Natural killer cell treated with Interleukin-12 subunit alpha and Interleukin-12 subunit beta and Interleukin-15 and Interleukin-18, amount 100 ng/mL, for 72 hours (primary cell): ENCODE data around the gene ARIH2. TPM values are rescaled to one million over a fixed set of nuclear protein-coding genes. Genes with fewer than 3 reads are reported as not detected.

ENCODE experiments used
- ATAC-seq, 2 donors: fragments of 150-1000 bp; cut with Tn5 transposase in 1 of 2; sonication (Bioruptor Pico), chemical (Tn5 transposase) in 1 of 2; 2 replicates each; pipeline ENCODE4 v1.10.0; 2021
- DNase-seq: peaks from one replicate; pipeline ENCODE4 v3.0.0; 2022; ENCODE audit warnings: low spot score
- H3K27ac Mint-ChIP-seq, 2 donors: 1 replicate in 1 of 2; 2 replicates in 1 of 2; pipeline ENCODE4 v1.8.0; 2022; ENCODE audit warnings: mixed read lengths in 2 of 2, mild to moderate bottlenecking in 1 of 2, moderate library complexity in 1 of 2
- H3K27me3 Mint-ChIP-seq, 2 donors: 1 replicate in 1 of 2; 2 replicates in 1 of 2; pipeline ENCODE4 v1.8.0; 2022; ENCODE audit warnings: mixed read lengths in 2 of 2
- H3K36me3 Mint-ChIP-seq: one replicate; pipeline ENCODE4 v1.8.0; 2022; ENCODE audit warnings: mixed read lengths
- H3K4me1 Mint-ChIP-seq, 2 donors: 1 replicate in 1 of 2; 2 replicates in 1 of 2; pipeline ENCODE4 v1.8.0; 2022; ENCODE audit warnings: low read depth in 2 of 2, mixed read lengths in 2 of 2, mild to moderate bottlenecking in 1 of 2
- H3K4me3 Mint-ChIP-seq: one replicate; pipeline ENCODE4 v1.8.0; 2022; ENCODE audit warnings: mixed read lengths
- H3K9me3 Mint-ChIP-seq: 2 replicates; pipeline ENCODE4 v1.8.0; 2022; ENCODE audit warnings: mixed read lengths
- total RNA-seq, 2 donors: library from RNA; stranded (reverse); gene quantifications; one replicate each; pipeline ENCODE4 v1.2.3, GENCODE V29; 2022

The ARIH2 gene
- total RNA-seq, 2 donors from 2014 or later: 141 to 238 TPM

GRCh38 chr3:48990636-48991469 is 72.2 kb downstream of the ARIH2 start:
- Mint-ChIP-seq H3K36me3 (no peaks in the 10 kb centered on the region), H3K4me1 (peaks cover 26 to 38% of the 10 kb centered on the region in 2 donors), H3K4me3 (peak overlapping the region; percentile 94), H3K27me3 (no peaks in the 10 kb centered on the region), H3K9me3 (no peaks in the 10 kb centered on the region), H3K27ac (peak overlapping the region; percentile 77 to 85)
- DNase-seq (no peak), ATAC-seq (peak; percentile 2 to 43)

- no peaks in the 10 kb centered on the region for H3K36me3 Mint-ChIP-seq
- H3K4me1 Mint-ChIP-seq: peaks cover 26 to 31% of the 10 kb centered on the region in 2 donors
- ATAC-seq: no peak
- no peaks in the 10 kb centered on the region for H3K27me3 Mint-ChIP-seq
- H3K9me3 Mint-ChIP-seq: no peaks in the 10 kb centered on the region
- H3K27ac Mint-ChIP-seq: peak overlapping the region; percentile 77 to 85
- DNase-seq: no peak
- H3K4me3 Mint-ChIP-seq: peak overlapping the region; percentile 94
Measured at GRCh38 chr3:48991851-48992545, 73.4 kb downstream of the ARIH2 start.

GRCh38 chr3:48993834-48994233 is 75.2 kb downstream of the ARIH2 start:
- no peak overlapping the region for H3K27ac Mint-ChIP-seq
- no peak for ATAC-seq

GRCh38 chr3:48996640-48997039 is 78.0 kb downstream of the ARIH2 start:
- DNase-seq: no peak
- H3K4me3 Mint-ChIP-seq: no peak overlapping the region
- no peak overlapping the region for H3K27ac Mint-ChIP-seq
- peaks cover 5 to 14% of the 10 kb centered on the region in 2 donors for H3K4me1 Mint-ChIP-seq
- no peaks in the 10 kb centered on the region for H3K36me3 Mint-ChIP-seq
- no peaks in the 10 kb centered on the region for H3K9me3 Mint-ChIP-seq
- no peak for ATAC-seq
- no peaks in the 10 kb centered on the region for H3K27me3 Mint-ChIP-seq

More at GRCh38 chr3:48993834-48994233, 75.2 kb downstream of the ARIH2 start:
- DNase-seq: no peak
- Mint-ChIP-seq H3K9me3 (no peaks in the 10 kb centered on the region), H3K27me3 (no peaks in the 10 kb centered on the region), H3K4me1 (peaks cover 19 to 27% of the 10 kb centered on the region in 2 donors), H3K36me3 (no peaks in the 10 kb centered on the region), H3K4me3 (no peak overlapping the region)

GRCh38 chr3:48997102-48997635 is 78.5 kb downstream of the ARIH2 start:
- Mint-ChIP-seq H3K36me3 (no peaks in the 10 kb centered on the region), H3K9me3 (no peaks in the 10 kb centered on the region), H3K4me1 (peaks cover under 1 to 10% of the 10 kb centered on the region in 2 donors), H3K4me3 (no peak overlapping the region), H3K27me3 (no peaks in the 10 kb centered on the region), H3K27ac (no peak overlapping the region)
- no peak for DNase-seq
- ATAC-seq: no peak

- ATAC-seq: no peak
- H3K27ac Mint-ChIP-seq: no peak overlapping the region
- H3K9me3 Mint-ChIP-seq: no peaks in the 10 kb centered on the region
- H3K36me3 Mint-ChIP-seq: no peaks in the 10 kb centered on the region
- no peak for DNase-seq
- H3K4me3 Mint-ChIP-seq: no peak overlapping the region
- peaks cover 0 to 10% of the 10 kb centered on the region in 2 donors for H3K4me1 Mint-ChIP-seq
- no peaks in the 10 kb centered on the region for H3K27me3 Mint-ChIP-seq
Measured at GRCh38 chr3:48997714-48998637, 79.3 kb downstream of the ARIH2 start.

GRCh38 chr3:48999085-48999858 is 80.6 kb downstream of the ARIH2 start:
- no peak overlapping the region for H3K27ac Mint-ChIP-seq
- H3K9me3 Mint-ChIP-seq: no peaks in the 10 kb centered on the region

GRCh38 chr3:49001155-49001554 is 82.5 kb downstream of the ARIH2 start:
- DNase-seq: no peak
- no peaks in the 10 kb centered on the region for H3K9me3 Mint-ChIP-seq
- no peaks in the 10 kb centered on the region for H3K4me1 Mint-ChIP-seq
- H3K27ac Mint-ChIP-seq: no peak overlapping the region
- no peaks in the 10 kb centered on the region for H3K36me3 Mint-ChIP-seq
- H3K4me3 Mint-ChIP-seq: no peak overlapping the region
- H3K27me3 Mint-ChIP-seq: no peaks in the 10 kb centered on the region
- no peak for ATAC-seq

More at GRCh38 chr3:48999085-48999858, 80.6 kb downstream of the ARIH2 start:
- ATAC-seq (no peak), DNase-seq (no peak)
- Mint-ChIP-seq H3K4me3 (no peak overlapping the region), H3K36me3 (no peaks in the 10 kb centered on the region), H3K4me1 (peaks cover 0 to 5% of the 10 kb centered on the region in 2 donors), H3K27me3 (no peaks in the 10 kb centered on the region)

- Mint-ChIP-seq H3K4me3 (no peak overlapping the region), H3K9me3 (no peaks in the 10 kb centered on the region), H3K36me3 (no peaks in the 10 kb centered on the region), H3K4me1 (peaks cover 22 to 24% of the 10 kb centered on the region in 2 donors), H3K27me3 (no peaks in the 10 kb centered on the region), H3K27ac (no peak overlapping the region)
- ATAC-seq (no peak), DNase-seq (no peak)
Measured at GRCh38 chr3:49004352-49005302, 86.0 kb downstream of the ARIH2 start.

GRCh38 chr3:49005303-49005680 is 86.7 kb downstream of the ARIH2 start:
- Mint-ChIP-seq H3K27ac (no peak overlapping the region), H3K27me3 (no peaks in the 10 kb centered on the region), H3K4me3 (no peak overlapping the region), H3K36me3 (no peaks in the 10 kb centered on the region), H3K4me1 (peaks cover 22 to 24% of the 10 kb centered on the region in 2 donors), H3K9me3 (no peaks in the 10 kb centered on the region)
- no peak for ATAC-seq
- DNase-seq: no peak

GRCh38 chr3:49005998-49006397 is 87.4 kb downstream of the ARIH2 start:
- Mint-ChIP-seq H3K9me3 (no peaks in the 10 kb centered on the region), H3K27me3 (no peaks in the 10 kb centered on the region)

More at GRCh38 chr3:49005998-49006397, 87.4 kb downstream of the ARIH2 start:
- peak overlapping the region; percentile 99 to 100 for H3K27ac Mint-ChIP-seq
- DNase-seq (no peak), ATAC-seq (no peak)
- H3K36me3 Mint-ChIP-seq: no peaks in the 10 kb centered on the region
- H3K4me1 Mint-ChIP-seq: peaks cover 22 to 24% of the 10 kb centered on the region in 2 donors
- peak overlapping the region; percentile 99 for H3K4me3 Mint-ChIP-seq
